ENCODE results near the gene ZNF460.

Gene ZNF460

DNA sequence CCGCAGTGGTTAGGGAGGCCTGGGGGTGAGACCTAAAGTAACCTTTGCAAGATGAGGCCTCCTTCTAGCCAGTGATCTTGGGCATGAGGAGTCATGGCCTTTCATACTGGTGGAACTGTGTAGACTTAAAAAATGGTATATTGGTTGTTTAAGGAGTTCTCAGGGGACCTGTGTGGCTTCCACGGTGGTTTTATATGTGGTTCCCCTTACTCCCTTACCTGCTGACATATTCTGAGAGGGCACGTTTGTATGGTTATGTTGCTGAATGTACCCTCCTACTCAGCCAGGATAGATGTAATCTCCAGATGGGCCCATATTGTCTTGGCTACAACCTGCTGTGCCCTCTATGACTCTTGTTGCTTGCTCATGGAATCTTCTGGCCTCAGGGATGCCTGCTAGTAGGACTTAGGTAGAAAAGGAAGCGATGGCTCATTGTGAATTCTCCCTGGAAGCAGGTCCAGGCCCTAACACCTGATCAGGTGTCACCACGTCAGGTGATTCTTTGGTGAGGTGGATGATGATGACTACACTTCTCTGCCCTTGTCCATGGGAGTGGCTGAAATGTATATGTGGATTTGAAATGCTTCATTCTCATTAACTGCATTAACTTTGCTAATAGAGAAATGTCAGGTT, 1.8 kb downstream of the ZNF460 start:
- Histone ChIP-seq H3K9me3 (ENCODE audit: insufficient read depth, low read length) (no peaks in the 10 kb centered on the region), H3K27ac (ENCODE audit: low read depth, low read length) (peak overlapping the region; percentile 27; the same call in 1 of the 2 replicates), H3K36me3 (ENCODE audit: low read length) (peaks cover 10% of the 10 kb centered on the region; the same call in 1 of the 2 replicates), H3K27me3 (ENCODE audit: low read length) (no peaks in the 10 kb centered on the region), H4K20me1 (ENCODE audit: low read depth, low read length) (no peaks in the 10 kb centered on the region), H3K9me2 (replicated peaks; ENCODE audit: insufficient read depth, low read length) (no peaks in the 10 kb centered on the region), H2AFZ (ENCODE audit: low read depth, low read length, severe bottlenecking) (no peak overlapping the region), H3K9ac (ENCODE audit: low read length) (peak overlapping the region; percentile 70), H3K4me2 (ENCODE audit: low read depth, low read length, poor library complexity, severe bottlenecking) (peak overlapping the region; percentile 96), H3K4me3 (ENCODE audit: insufficient read depth, low read length, poor library complexity, severe bottlenecking) (peak overlapping the region; percentile 61), H3K79me2 (ENCODE audit: insufficient read depth, low read length) (peaks cover 64% of the 10 kb centered on the region), H3F3A (ENCODE audit: insufficient read depth) (peaks cover 7% of the 10 kb centered on the region; the same call in 1 of the 2 replicates)
- no peak for TF ChIP-seq EZH2phosphoT487 (conservative IDR thresholded peaks at IDR 0.05; ENCODE audit: low read length)
- TF ChIP-seq, protein P1, sequence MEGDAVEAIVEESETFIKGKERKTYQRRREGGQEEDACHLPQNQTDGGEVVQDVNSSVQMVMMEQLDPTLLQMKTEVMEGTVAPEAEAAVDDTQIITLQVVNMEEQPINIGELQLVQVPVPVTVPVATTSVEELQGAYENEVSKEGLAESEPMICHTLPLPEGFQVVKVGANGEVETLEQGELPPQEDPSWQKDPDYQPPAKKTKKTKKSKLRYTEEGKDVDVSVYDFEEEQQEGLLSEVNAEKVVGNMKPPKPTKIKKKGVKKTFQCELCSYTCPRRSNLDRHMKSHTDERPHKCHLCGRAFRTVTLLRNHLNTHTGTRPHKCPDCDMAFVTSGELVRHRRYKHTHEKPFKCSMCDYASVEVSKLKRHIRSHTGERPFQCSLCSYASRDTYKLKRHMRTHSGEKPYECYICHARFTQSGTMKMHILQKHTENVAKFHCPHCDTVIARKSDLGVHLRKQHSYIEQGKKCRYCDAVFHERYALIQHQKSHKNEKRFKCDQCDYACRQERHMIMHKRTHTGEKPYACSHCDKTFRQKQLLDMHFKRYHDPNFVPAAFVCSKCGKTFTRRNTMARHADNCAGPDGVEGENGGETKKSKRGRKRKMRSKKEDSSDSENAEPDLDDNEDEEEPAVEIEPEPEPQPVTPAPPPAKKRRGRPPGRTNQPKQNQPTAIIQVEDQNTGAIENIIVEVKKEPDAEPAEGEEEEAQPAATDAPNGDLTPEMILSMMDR (IDR thresholded peaks at IDR 0.05; ENCODE audit: insufficient read depth, low read length, poor library complexity, severe bottlenecking), result no peak

DNA sequence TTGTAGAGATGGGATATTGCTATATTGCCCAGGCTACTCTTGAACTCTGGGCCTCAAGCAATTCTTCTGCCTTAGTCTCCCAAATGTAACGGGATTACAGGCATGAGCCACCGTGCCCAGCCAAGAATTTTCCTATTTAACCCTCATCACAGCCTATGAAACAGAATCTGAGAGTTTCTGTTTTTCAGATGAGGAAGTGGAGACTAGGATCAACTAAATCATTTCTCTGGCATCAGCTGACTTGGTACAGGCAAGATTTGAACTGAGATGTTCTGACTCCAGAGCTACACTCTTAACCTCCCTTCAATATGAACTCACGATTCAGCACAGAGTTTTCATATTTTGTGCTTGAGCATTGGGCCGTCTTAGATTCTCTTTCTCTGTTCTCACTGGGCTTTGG, 8.1 kb downstream of the ZNF460 start:
- H3K9me2 ChIP-seq (replicated peaks; ENCODE audit: insufficient read depth, low read length), result no peaks in the 10 kb centered on the region
- no peak for TF ChIP-seq EZH2phosphoT487 (conservative IDR thresholded peaks at IDR 0.05; ENCODE audit: low read length)
- TF ChIP-seq, protein P1 (IDR thresholded peaks at IDR 0.05; ENCODE audit: insufficient read depth, low read length, poor library complexity, severe bottlenecking), result no peak
- no peak overlapping the region for H3K4me2 ChIP-seq (ENCODE audit: low read depth, low read length, poor library complexity, severe bottlenecking)
- peaks cover 60% of the 10 kb centered on the region for H3K36me3 ChIP-seq (ENCODE audit: low read length)
- 0 out of 2 replicates have a peak, but pooled peaks cover 2% of the 10 kb centered on the region for H3F3A ChIP-seq (ENCODE audit: insufficient read depth)
- H3K9ac ChIP-seq (ENCODE audit: low read length), result no peak overlapping the region
- H3K4me3 ChIP-seq (ENCODE audit: insufficient read depth, low read length, poor library complexity, severe bottlenecking), result no peak overlapping the region
- no peak overlapping the region for H2AFZ ChIP-seq (ENCODE audit: low read depth, low read length, severe bottlenecking)
- H4K20me1 ChIP-seq (ENCODE audit: low read depth, low read length), result no peaks in the 10 kb centered on the region
- H3K9me3 ChIP-seq (ENCODE audit: insufficient read depth, low read length), result no peaks in the 10 kb centered on the region
- no peak overlapping the region for H3K27ac ChIP-seq (ENCODE audit: low read depth, low read length)
- peaks cover 79% of the 10 kb centered on the region for H3K79me2 ChIP-seq (ENCODE audit: insufficient read depth, low read length)
- no peaks in the 10 kb centered on the region for H3K27me3 ChIP-seq (ENCODE audit: low read length)

DNA sequence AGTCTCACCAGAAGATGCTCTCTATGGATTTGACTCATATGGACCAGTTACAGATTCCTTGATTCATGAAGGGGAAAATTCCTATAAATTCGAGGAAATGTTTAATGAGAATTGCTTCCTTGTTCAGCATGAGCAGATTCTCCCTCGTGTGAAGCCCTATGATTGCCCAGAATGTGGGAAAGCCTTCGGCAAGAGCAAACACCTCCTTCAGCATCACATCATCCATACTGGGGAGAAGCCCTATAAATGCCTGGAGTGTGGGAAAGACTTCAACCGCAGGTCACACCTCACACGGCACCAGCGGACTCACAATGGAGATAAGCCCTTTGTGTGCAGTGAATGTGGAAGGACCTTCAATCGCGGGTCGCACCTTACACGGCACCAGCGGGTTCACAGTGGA, 10.7 kb downstream of the ZNF460 start:
- H3K4me2 ChIP-seq (ENCODE audit: low read depth, low read length, poor library complexity, severe bottlenecking), result no peak overlapping the region
- H3K9me3 ChIP-seq (ENCODE audit: insufficient read depth, low read length), result no peaks in the 10 kb centered on the region
- H3K9me2 ChIP-seq (replicated peaks; ENCODE audit: insufficient read depth, low read length), result no peaks in the 10 kb centered on the region
- peaks cover 78% of the 10 kb centered on the region for H3K36me3 ChIP-seq (ENCODE audit: low read length)
- H3K9ac ChIP-seq (ENCODE audit: low read length), result no peak overlapping the region
- peaks cover 81% of the 10 kb centered on the region for H3K79me2 ChIP-seq (ENCODE audit: insufficient read depth, low read length)
- no peak overlapping the region for H3K4me3 ChIP-seq (ENCODE audit: insufficient read depth, low read length, poor library complexity, severe bottlenecking)
- TF ChIP-seq, protein P1 (IDR thresholded peaks at IDR 0.05; ENCODE audit: insufficient read depth, low read length, poor library complexity, severe bottlenecking), result no peak
- no peak for TF ChIP-seq EZH2phosphoT487 (conservative IDR thresholded peaks at IDR 0.05; ENCODE audit: low read length)
- no peak overlapping the region for H3K27ac ChIP-seq (ENCODE audit: low read depth, low read length)
- H3F3A ChIP-seq (ENCODE audit: insufficient read depth), result 0 out of 2 replicates have a peak, but pooled peaks cover 1% of the 10 kb centered on the region
- no peaks in the 10 kb centered on the region for H3K27me3 ChIP-seq (ENCODE audit: low read length)
- H2AFZ ChIP-seq (ENCODE audit: low read depth, low read length, severe bottlenecking), result no peak overlapping the region
- 0 out of 2 replicates have a peak, but pooled peaks cover 9% of the 10 kb centered on the region for H4K20me1 ChIP-seq (ENCODE audit: low read depth, low read length)
